Measurements from ENCODE around the gene MTHFD2L.

Gene MTHFD2L

DNA sequence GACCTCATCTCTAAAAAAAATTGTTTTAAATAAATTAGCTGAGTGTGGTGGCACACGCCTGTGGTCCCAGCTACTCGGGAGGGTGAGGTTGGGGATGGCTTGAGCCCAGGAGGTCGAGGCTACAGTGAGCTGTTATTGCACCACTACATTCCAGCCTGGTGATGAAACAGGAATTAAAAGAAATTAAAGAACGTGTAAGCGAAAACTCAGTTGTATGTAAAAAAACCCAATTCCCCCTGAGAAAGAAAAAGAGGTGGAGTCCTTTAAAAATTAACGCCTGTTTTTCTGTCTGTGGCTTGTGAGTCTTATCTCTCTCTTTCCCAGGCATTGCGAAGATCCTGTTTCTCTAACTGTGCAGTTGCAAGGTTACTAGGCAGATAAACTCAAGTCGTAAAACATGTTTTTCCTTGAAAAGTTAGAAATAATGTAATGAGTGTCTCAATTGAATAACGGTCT lies 172.4 kb downstream of the MTHFD2L start:
- no peak for TF ChIP-seq CTCF (IDR thresholded peaks at IDR 0.05; ENCODE audit: unreplicated experiment in 3 of 3)
- peaks cover 5% of the 10 kb centered on the region for H3K9me3 Mint-ChIP-seq
- H3K4me3 Mint-ChIP-seq: no peak overlapping the region
- H3K36me3 Mint-ChIP-seq (ENCODE audit: low read depth): no peaks in the 10 kb centered on the region
- H3K27ac Mint-ChIP-seq: no peak overlapping the region
- peaks cover 6% of the 10 kb centered on the region for H3K27me3 Mint-ChIP-seq (ENCODE audit: low read depth)
- no peaks in the 10 kb centered on the region for H3K4me1 Mint-ChIP-seq

- TF ChIP-seq CTCF (IDR thresholded peaks at IDR 0.05; ENCODE audit: unreplicated experiment in 3 of 3): no peak
- Mint-ChIP-seq H3K9me3 (peaks cover 5% of the 10 kb centered on the region), H3K4me3 (no peak overlapping the region)
These were observed 173.3 kb downstream of the MTHFD2L start for GRCh38 chr4:74331252-74331651.

GRCh38 chr4:74331944-74332343 lies 174.0 kb downstream of the MTHFD2L start:
- H3K4me3 Mint-ChIP-seq: no peak overlapping the region
- H3K36me3 Mint-ChIP-seq (ENCODE audit: low read depth): no peaks in the 10 kb centered on the region
- no peak for TF ChIP-seq CTCF (IDR thresholded peaks at IDR 0.05; ENCODE audit: unreplicated experiment in 3 of 3)
- H3K27ac Mint-ChIP-seq: no peak overlapping the region
- no peaks in the 10 kb centered on the region for H3K4me1 Mint-ChIP-seq
- peaks cover 6% of the 10 kb centered on the region for H3K27me3 Mint-ChIP-seq (ENCODE audit: low read depth)
- peaks cover 5% of the 10 kb centered on the region for H3K9me3 Mint-ChIP-seq

More at GRCh38 chr4:74331252-74331651, 173.3 kb downstream of the MTHFD2L start:
- Mint-ChIP-seq H3K4me1 (no peaks in the 10 kb centered on the region), H3K27me3 (ENCODE audit: low read depth) (peaks cover 6% of the 10 kb centered on the region), H3K27ac (no peak overlapping the region), H3K36me3 (ENCODE audit: low read depth) (no peaks in the 10 kb centered on the region)

- Mint-ChIP-seq H3K4me1 (no peaks in the 10 kb centered on the region), H3K9me3 (no peaks in the 10 kb centered on the region), H3K27me3 (ENCODE audit: low read depth) (peaks cover 6% of the 10 kb centered on the region), H3K4me3 (no peak overlapping the region), H3K36me3 (ENCODE audit: low read depth) (no peaks in the 10 kb centered on the region), H3K27ac (no peak overlapping the region)
- no peak for TF ChIP-seq CTCF (IDR thresholded peaks at IDR 0.05; ENCODE audit: unreplicated experiment in 3 of 3)
These were observed 176.7 kb downstream of the MTHFD2L start for GRCh38 chr4:74334636-74335035.

DNA sequence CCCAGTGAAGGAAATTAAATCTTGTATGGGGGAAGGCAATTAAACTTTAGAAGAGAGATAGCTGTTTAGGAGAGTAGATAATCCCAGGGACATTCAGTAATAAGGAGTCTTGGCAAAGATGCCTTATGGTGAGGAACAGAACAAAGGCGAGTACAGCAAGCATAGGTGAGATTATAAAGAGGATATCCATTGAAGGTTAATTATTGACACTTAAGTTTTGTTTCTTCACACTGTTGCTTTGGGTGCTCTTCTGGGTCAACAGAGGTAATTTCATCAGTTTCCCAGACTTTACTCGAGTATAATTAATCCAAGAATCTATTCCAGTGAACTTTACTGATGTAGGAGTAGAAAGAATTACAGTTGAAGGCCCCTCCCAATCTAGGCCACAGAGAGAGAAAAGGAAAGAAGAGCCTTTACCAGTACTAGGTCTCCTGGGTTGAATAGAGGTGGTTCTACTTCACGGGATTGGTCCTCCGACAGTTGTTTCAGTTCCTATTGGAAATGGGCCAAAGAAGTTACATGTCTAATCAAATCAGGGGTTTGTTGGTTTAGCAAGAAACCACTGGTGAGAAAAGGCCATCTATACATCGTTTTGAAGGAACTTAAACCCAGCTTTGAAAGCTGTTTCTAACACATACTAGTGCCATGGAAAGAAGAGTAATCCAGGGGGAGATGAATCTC lies 177.6 kb downstream of the MTHFD2L start:
- no peaks in the 10 kb centered on the region for H3K36me3 Mint-ChIP-seq (ENCODE audit: low read depth)
- peaks cover 6% of the 10 kb centered on the region for H3K27me3 Mint-ChIP-seq (ENCODE audit: low read depth)
- H3K4me1 Mint-ChIP-seq: no peaks in the 10 kb centered on the region
- H3K4me3 Mint-ChIP-seq: no peak overlapping the region
- no peak overlapping the region for H3K27ac Mint-ChIP-seq
- peaks cover 4% of the 10 kb centered on the region for H3K9me3 Mint-ChIP-seq
- TF ChIP-seq CTCF (IDR thresholded peaks at IDR 0.05; ENCODE audit: unreplicated experiment in 3 of 3): no peak

DNA sequence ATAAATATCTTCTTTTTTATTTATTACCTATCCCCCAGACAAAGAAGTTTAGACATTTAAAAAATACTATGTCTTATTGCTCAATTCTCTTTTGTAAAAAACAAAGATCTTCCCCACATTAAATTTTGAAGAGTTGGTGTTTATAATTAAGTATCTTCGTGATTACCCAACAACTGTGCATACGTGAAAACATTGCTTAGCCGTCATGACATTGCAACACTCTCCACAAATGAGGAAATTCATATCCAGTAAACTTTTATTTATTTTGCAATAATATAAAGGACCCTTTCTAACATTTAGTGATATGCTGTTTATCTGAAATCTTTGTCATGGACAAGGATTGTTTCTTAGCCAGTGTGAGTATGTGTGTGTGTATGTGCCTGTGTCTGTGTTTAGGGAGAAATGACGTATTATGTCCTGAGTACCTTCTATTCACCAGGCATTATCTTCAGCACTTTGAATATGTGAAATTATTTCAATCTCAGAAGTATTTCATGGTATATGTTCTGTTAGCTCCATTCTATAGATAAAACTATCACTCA lies 180.9 kb downstream of the MTHFD2L start:
- Mint-ChIP-seq H3K4me3 (no peak overlapping the region), H3K9me3 (peaks cover 15% of the 10 kb centered on the region), H3K27ac (no peak overlapping the region), H3K27me3 (ENCODE audit: low read depth) (peaks cover 6% of the 10 kb centered on the region), H3K4me1 (no peaks in the 10 kb centered on the region), H3K36me3 (ENCODE audit: low read depth) (no peaks in the 10 kb centered on the region)
- TF ChIP-seq CTCF (IDR thresholded peaks at IDR 0.05; ENCODE audit: unreplicated experiment in 3 of 3): no peak
